Cardiac fibroblast (primary cell): ENCODE measurements around the gene RBMS1.
"Not testable (repeated sequence)": the region's sequence is repeated elsewhere in the genome, so short reads cannot be mapped to it uniquely, and the experiment has no call there.

Source experiments
- DNase-seq, 2 donors: peaks; one replicate each; pipeline versions ENCODE4 v3.0.0 to v3.0.0-alpha.2; 2010; ENCODE audit warnings: low read depth in 2 of 2
- H3K4me3 ChIP-seq, 2 donors: replicated peaks in 1 of 2; 1 replicate in 1 of 2; 2 replicates in 1 of 2; pipeline ENCODE4 v1.5.1; 2011; ENCODE audit warnings: low read depth in 2 of 2, low read length in 2 of 2, mild to moderate bottlenecking in 2 of 2, moderate library complexity in 1 of 2
- CTCF ChIP-seq: IDR thresholded peaks from one replicate; pipeline ENCODE4 v1.5.1; 2011; ENCODE audit warnings: low read depth, mild to moderate bottlenecking, low read length, inconsistent platforms

Gene RBMS1

GRCh38 chr2:160425434-160426151 is 68.0 kb downstream of the RBMS1 start:
- peak in 1 of 2 donors; percentile 77 for DNase-seq
- no peak overlapping the region for H3K4me3 ChIP-seq
- no peak for TF ChIP-seq CTCF

GRCh38 chr2:160423126-160423525 is 70.5 kb downstream of the RBMS1 start:
- no peak overlapping the region for H3K4me3 ChIP-seq
- TF ChIP-seq CTCF: no peak
- DNase-seq: no peak

- not testable (repeated sequence) for H3K4me3 ChIP-seq, DNase-seq
Observed at GRCh38 chr2:160421646-160422501, 71.7 kb downstream of the RBMS1 start.

- no peak for DNase-seq
- H3K4me3 ChIP-seq: no peak overlapping the region
- no peak for TF ChIP-seq CTCF
Observed at GRCh38 chr2:160420711-160421110, 72.9 kb downstream of the RBMS1 start.

GRCh38 chr2:160419776-160420505 is 73.7 kb downstream of the RBMS1 start:
- DNase-seq: peak; percentile 81 to 88
- no peak overlapping the region for H3K4me3 ChIP-seq
- TF ChIP-seq CTCF: no peak

GRCh38 chr2:160418853-160419252 is 74.8 kb downstream of the RBMS1 start:
- no peak overlapping the region for H3K4me3 ChIP-seq
- no peak for TF ChIP-seq CTCF
- DNase-seq: no peak

GRCh38 chr2:160418398-160418765 is 75.2 kb downstream of the RBMS1 start:
- H3K4me3 ChIP-seq: no peak overlapping the region
- TF ChIP-seq CTCF: no peak
- no peak for DNase-seq
